GM21390 (cell line): Measurements from ENCODE around the gene GUCA2B.

ENCODE experiments used
- ATAC-seq: cut with Tn5 transposase; IDR thresholded peaks from one replicate; pipeline ENCODE4 v1.9.1; 2021; ENCODE audit not compliant: unreplicated experiment

The GUCA2B gene

GRCh38 chr1:42184616-42185015 lies 31.4 kb downstream of the GUCA2B start:
- ATAC-seq = no peak

GRCh38 chr1:42186152-42186551 lies 32.9 kb downstream of the GUCA2B start:
- ATAC-seq = no peak

GRCh38 chr1:42189931-42190853 lies 37.0 kb downstream of the GUCA2B start:
- ATAC-seq = no peak

- no peak for ATAC-seq
Observed at GRCh38 chr1:42191319-42191718, 38.1 kb downstream of the GUCA2B start.

- no peak for ATAC-seq
Observed at GRCh38 chr1:42192106-42192505, 38.9 kb downstream of the GUCA2B start.

GRCh38 chr1:42195841-42196240 lies 42.6 kb downstream of the GUCA2B start:
- no peak for ATAC-seq

GRCh38 chr1:42198251-42198650 lies 45.0 kb downstream of the GUCA2B start:
- no peak for ATAC-seq

- ATAC-seq = no peak
Observed at GRCh38 chr1:42201986-42202385, 48.8 kb downstream of the GUCA2B start.
